ENCODE measurements around the gene TMUB1. TPM values are rescaled to one million over a fixed set of nuclear protein-coding genes. Genes with fewer than 3 reads are reported as not detected.

TMUB1 gene
- total RNA-seq, 4 donors from 2014 or later: 33.7 to 78.7 (median 44.2) TPM

GRCh38 chr7:151069841-151070573 is 13.3 kb downstream of the TMUB1 start:
- DNase-seq: no peak
- Histone ChIP-seq H3K9me3 (no peaks in the 10 kb centered on the region), H3K4me3 (replicated peaks in 1 of 3) (no peak overlapping the region), H3K36me3 (peaks cover 78 to 94% of the 10 kb centered on the region in 2 donors), H3K27me3 (no peaks in the 10 kb centered on the region), H3K27ac (no peak overlapping the region), H3K4me1 (no peaks in the 10 kb centered on the region)
- TF ChIP-seq CTCF (IDR thresholded peaks at IDR 0.05) (no peak), POLR2A (IDR thresholded peaks at IDR 0.05) (no peak)
- 95 to 99% methylated on average over 12 to 17 of the region's 17 CpGs for WGBS, 2 donors
- intact Hi-C loops (cut with DNase I): no loop called here

GRCh38 chr7:151068069-151068773 is 15.1 kb downstream of the TMUB1 start:
- Histone ChIP-seq H3K27ac (no peak overlapping the region), H3K27me3 (no peaks in the 10 kb centered on the region), H3K4me1 (no peaks in the 10 kb centered on the region), H3K36me3 (peaks cover 70 to 84% of the 10 kb centered on the region in 2 donors), H3K4me3 (replicated peaks in 1 of 3) (no peak overlapping the region), H3K9me3 (no peaks in the 10 kb centered on the region)
- DNase-seq: no peak
- intact Hi-C loops (cut with DNase I): no loop called here
- TF ChIP-seq POLR2A (IDR thresholded peaks at IDR 0.05): no peak
- no peak for TF ChIP-seq CTCF (IDR thresholded peaks at IDR 0.05)
- WGBS, 2 donors: 88 to 89% methylated on average over 12 of the region's 12 CpGs

DNA sequence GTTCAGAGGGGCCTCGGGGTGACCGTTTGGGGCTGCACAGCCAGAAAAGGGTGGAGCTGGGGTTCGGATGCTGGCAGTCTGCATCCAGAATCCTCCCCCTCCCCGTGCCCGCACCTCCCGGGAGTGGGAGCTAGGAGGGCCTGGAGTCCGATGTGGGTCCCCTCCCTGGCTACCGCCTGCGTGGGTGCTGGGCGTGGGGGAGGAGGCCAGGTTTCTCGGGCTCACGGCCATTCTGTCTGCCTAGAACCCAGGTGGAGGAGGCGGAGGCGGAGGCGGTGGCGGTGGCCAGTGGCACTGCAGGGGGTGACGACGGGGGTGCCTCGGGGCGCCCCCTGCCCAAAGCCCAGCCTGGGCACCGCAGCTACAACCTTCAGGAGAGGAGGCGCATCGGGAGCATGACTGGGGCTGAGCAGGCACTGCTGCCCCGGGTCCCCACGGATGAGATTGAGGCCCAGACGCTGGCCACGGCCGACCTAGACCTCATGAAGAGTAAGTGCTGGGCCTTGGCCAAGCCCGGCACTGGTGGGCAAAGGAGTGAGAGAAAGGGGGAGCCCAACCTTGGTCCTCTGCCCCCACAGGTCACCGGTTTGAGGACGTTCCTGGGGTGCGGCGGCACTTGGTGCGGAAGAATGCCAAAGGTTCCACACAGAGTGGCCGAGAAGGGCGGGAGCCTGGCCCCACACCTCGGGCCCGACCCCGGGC is 16.9 kb downstream of the TMUB1 start:
- no peak overlapping the region for H3K27ac ChIP-seq
- no peaks in the 10 kb centered on the region for H3K9me3 ChIP-seq
- no peak overlapping the region for H3K4me3 ChIP-seq (replicated peaks in 1 of 3)
- no peak for DNase-seq
- H3K4me1 ChIP-seq: peaks cover 3 to 15% of the 10 kb centered on the region in 2 donors
- peaks cover 55 to 66% of the 10 kb centered on the region in 2 donors for H3K36me3 ChIP-seq
- TF ChIP-seq POLR2A (IDR thresholded peaks at IDR 0.05): no peak
- no peak for TF ChIP-seq CTCF (IDR thresholded peaks at IDR 0.05)
- 93 to 96% methylated on average over 32 to 34 of the region's 39 CpGs for WGBS, 2 donors
- intact Hi-C loops (cut with DNase I): no loop called here
- no peaks in the 10 kb centered on the region for H3K27me3 ChIP-seq

DNA sequence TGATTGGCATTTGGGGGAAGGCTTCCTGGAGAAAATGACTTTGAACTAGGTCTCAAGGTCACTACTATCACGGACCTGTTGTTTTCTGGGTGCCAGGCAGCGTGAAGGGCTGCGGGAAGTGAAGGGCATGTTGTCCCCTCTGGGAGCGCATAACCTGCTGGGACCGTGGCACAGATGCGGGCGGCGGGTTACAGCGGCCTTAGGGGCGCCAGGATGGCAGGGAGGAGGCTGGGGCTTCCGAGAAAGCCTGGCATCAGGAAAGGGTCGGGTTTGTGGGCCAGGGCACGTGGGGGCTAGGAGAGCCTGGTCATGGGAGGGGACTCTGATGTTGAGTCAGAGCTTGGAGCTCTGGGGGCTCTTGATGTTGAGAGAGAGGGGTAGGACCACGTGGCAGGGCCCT is 17.8 kb downstream of the TMUB1 start:
- Histone ChIP-seq H3K4me1 (peaks cover 12 to 24% of the 10 kb centered on the region in 2 donors), H3K36me3 (peaks cover 46 to 57% of the 10 kb centered on the region in 2 donors), H3K27me3 (no peaks in the 10 kb centered on the region), H3K9me3 (no peaks in the 10 kb centered on the region), H3K27ac (no peak overlapping the region), H3K4me3 (replicated peaks in 1 of 3) (no peak overlapping the region)
- intact Hi-C loops (cut with DNase I): no loop called here
- TF ChIP-seq CTCF (IDR thresholded peaks at IDR 0.05) (no peak), POLR2A (IDR thresholded peaks at IDR 0.05) (no peak)
- DNase-seq: no peak
- WGBS, 2 donors: 96 to 98% methylated on average over 14 of the region's 14 CpGs

All from thyroid gland (tissue), 4 donors.